GM19023 (cell line): ENCODE results near the gene DHRSX.
"Not testable (repeated sequence)": the region's sequence is repeated elsewhere in the genome, so short reads cannot be mapped to it uniquely, and the experiment has no call there.

Source experiments
- ATAC-seq: cut with Tn5 transposase; IDR thresholded peaks from one replicate; pipeline ENCODE4 v1.9.1; 2021; ENCODE audit warnings: mild to moderate bottlenecking, moderate library complexity; ENCODE audit not compliant: unreplicated experiment

DHRSX gene

GRCh38 chrX:2460048-2460447, 40.7 kb downstream of the DHRSX start:
- ATAC-seq, result not testable (repeated sequence)

- no peak for ATAC-seq
Observed at GRCh38 chrX:2458309-2458708, 42.5 kb downstream of the DHRSX start.

GRCh38 chrX:2457289-2458133, 43.3 kb downstream of the DHRSX start:
- no peak for ATAC-seq

- ATAC-seq, result not testable (repeated sequence)
Observed at GRCh38 chrX:2456091-2456490, 44.7 kb downstream of the DHRSX start.

GRCh38 chrX:2454620-2455019, 46.2 kb downstream of the DHRSX start:
- ATAC-seq, result not testable (repeated sequence)

- ATAC-seq, result no peak
Observed at GRCh38 chrX:2452799-2453198, 48.0 kb downstream of the DHRSX start.

- ATAC-seq, result no peak
Observed at GRCh38 chrX:2452317-2452784, 48.4 kb downstream of the DHRSX start.

GRCh38 chrX:2451501-2452316, 49.1 kb downstream of the DHRSX start:
- ATAC-seq, result no peak

- ATAC-seq, result no peak
Observed at GRCh38 chrX:2450681-2451080, 50.1 kb downstream of the DHRSX start.

- no peak for ATAC-seq
Observed at GRCh38 chrX:2449135-2449886, 51.5 kb downstream of the DHRSX start.

- no peak for ATAC-seq
Observed at GRCh38 chrX:2447484-2447883, 53.3 kb downstream of the DHRSX start.

- ATAC-seq, result no peak
Observed at GRCh38 chrX:2446815-2447214, 54.0 kb downstream of the DHRSX start.

- ATAC-seq, result no peak
Observed at GRCh38 chrX:2445662-2446623, 54.8 kb downstream of the DHRSX start.

- no peak for ATAC-seq
Observed at GRCh38 chrX:2442694-2443093, 58.1 kb downstream of the DHRSX start.

- no peak for ATAC-seq
Observed at GRCh38 chrX:2441466-2441865, 59.3 kb downstream of the DHRSX start.

GRCh38 chrX:2439613-2440012, 61.2 kb downstream of the DHRSX start:
- no peak for ATAC-seq

- no peak for ATAC-seq
Observed at GRCh38 chrX:2435465-2435864, 65.3 kb downstream of the DHRSX start.

- ATAC-seq, result no peak
Observed at GRCh38 chrX:2434270-2435163, 66.3 kb downstream of the DHRSX start.

- no peak for ATAC-seq
Observed at GRCh38 chrX:2432298-2432863, 68.4 kb downstream of the DHRSX start.
